A549 (cell line): ENCODE data around the gene TMEM131. TPM values are rescaled to one million over a fixed set of nuclear protein-coding genes. Genes with fewer than 3 reads are reported as not detected.

ENCODE experiments used
- ATAC-seq, 2 experiments: fragments of 200-7000 bp in 1 of 2; fragments of >200 bp in 1 of 2; cut with Nextera tagmentation in 1 of 2; cut with Tn5 transposase in 1 of 2; 3 replicates each; pipeline versions ENCODE4 v1.8.0 to v1.9.1; 2018 to 2020; ENCODE audit warnings: mild to moderate bottlenecking in 1 of 2, moderate library complexity in 1 of 2
- CTCF ChIA-PET: fragments of 300-600 bp; sonication (Branson Sonifier 250); formaldehyde crosslinking; extraction: SDS; loops from one replicate; lab custom pipeline; 2021; ENCODE audit warnings: antibody characterized with exemption, inconsistent platforms; lab: Yijun Ruan, JAX
- POLR2A ChIA-PET: fragments of 350-600 bp; formaldehyde crosslinking; extraction: SDS; loops from one replicate; lab custom pipeline; 2021; ENCODE audit warnings: antibody characterized with exemption, inconsistent platforms; lab: Yijun Ruan, JAX
- DNase-seq, 2 experiments: peaks; one replicate each; pipeline versions ENCODE4 v3.0.0 to v3.0.0-alpha.2; 2011 to 2016; ENCODE audit warnings: low read depth in 1 of 2, low spot score in 1 of 2
- FAIRE-seq: peaks from 2 replicates; lab custom pipeline; 2011; peaks lifted over from hg19 to GRCh38; lab: Jason Lieb, UNC
- H3K27ac ChIP-seq, 2 experiments: fragments of >200 bp; sonication (Bioruptor Twin); formaldehyde crosslinking; 3 replicates each; pipeline ENCODE4 v1.5.1; 2016 to 2017
- H3K4me1 ChIP-seq: fragments of >200 bp; sonication (Bioruptor Twin); formaldehyde crosslinking; 3 replicates; pipeline ENCODE4 v1.6.1; 2016
- H3K4me2 ChIP-seq: fragments of >200 bp; sonication (Bioruptor Twin); formaldehyde crosslinking; 3 replicates; pipeline ENCODE4 v1.6.1; 2016
- H3K4me3 ChIP-seq: fragments of >200 bp; sonication (Bioruptor Twin); formaldehyde crosslinking; 3 replicates; pipeline ENCODE4 v1.5.1; 2016
- H3K9me3 ChIP-seq: fragments of >200 bp; sonication (Bioruptor Twin); formaldehyde crosslinking; 3 replicates; pipeline ENCODE4 v1.6.1; 2016
- BCL3 ChIP-seq: fragments of >200 bp; sonication (Bioruptor Twin); formaldehyde crosslinking; IDR thresholded peaks from 3 replicates; pipeline ENCODE4 v1.6.1; 2016
- CEBPB ChIP-seq, 2 experiments: fragments of >200 bp in 1 of 2; sonication (Bioruptor Twin) in 1 of 2; formaldehyde crosslinking in 1 of 2; IDR thresholded peaks; 2 replicates each; pipeline ENCODE4 v1.6.1; 2012 to 2016
- CHD2 ChIP-seq: fragments of 150-350 bp; IDR thresholded peaks from 2 replicates; pipeline ENCODE4 v1.6.1; 2014; ENCODE audit warnings: low read length; ENCODE audit not compliant: partially characterized antibody
- CHD4 ChIP-seq: fragments of 200-600 bp; sonication (generic); IDR thresholded peaks from 2 replicates; pipeline ENCODE4 v1.6.1; 2016; ENCODE audit warnings: antibody characterized with exemption, mild to moderate bottlenecking, borderline replicate concordance
- EHMT2 ChIP-seq: fragments of 200-600 bp; sonication (generic); IDR thresholded peaks from 2 replicates; pipeline ENCODE4 v1.6.1; 2016; ENCODE audit warnings: antibody characterized with exemption, low read depth, mild to moderate bottlenecking, moderate library complexity
- EP300 ChIP-seq, 2 experiments: fragments of >200 bp; sonication (Bioruptor Twin); formaldehyde crosslinking; IDR thresholded peaks; 2 replicates in 1 of 2; 3 replicates in 1 of 2; pipeline ENCODE4 v1.6.1; 2016 to 2017
- FOSL2 ChIP-seq, 2 experiments: fragments of 450-650 bp in 1 of 2; fragments of >200 bp in 1 of 2; sonication (Bioruptor Twin) in 1 of 2; formaldehyde crosslinking; IDR thresholded peaks; 2 replicates each; pipeline versions ENCODE4 v1.5.0 to v1.6.1; 2016 to 2020; ENCODE audit warnings: mild to moderate bottlenecking in 1 of 2, moderate library complexity in 1 of 2
- FOXS1 ChIP-seq: fragments of 250-450 bp; sonication (Bioruptor Pico); IDR thresholded peaks from 2 replicates; pipeline ENCODE4 v1.5.0; 2020; ENCODE audit warnings: mild to moderate bottlenecking, moderate library complexity
- GATA3 ChIP-seq: IDR thresholded peaks from 2 replicates; pipeline ENCODE4 v1.6.1; 2012; ENCODE audit warnings: borderline replicate concordance
- HEYL ChIP-seq: fragments of 250-450 bp; sonication (Bioruptor Pico); IDR thresholded peaks from 2 replicates; pipeline ENCODE4 v1.8.0; 2021; ENCODE audit warnings: mild to moderate bottlenecking, moderate library complexity
- HMGXB4 ChIP-seq: fragments of 250-450 bp; sonication (Bioruptor Pico); IDR thresholded peaks from 2 replicates; pipeline ENCODE4 v1.5.0; 2021; ENCODE audit warnings: mild to moderate bottlenecking, moderate library complexity, borderline replicate concordance
- HOXA7 ChIP-seq: fragments of 250-450 bp; sonication (Bioruptor Pico); IDR thresholded peaks from 2 replicates; pipeline ENCODE4 v1.5.0; 2020; ENCODE audit warnings: mild to moderate bottlenecking, moderate library complexity
- HOXB13 ChIP-seq: fragments of 250-450 bp; sonication (Bioruptor Pico); IDR thresholded peaks from 2 replicates; pipeline ENCODE4 v1.5.0; 2020; ENCODE audit warnings: low read depth, mild to moderate bottlenecking, moderate library complexity
- KDM1A ChIP-seq: fragments of 200-600 bp; sonication (generic); IDR thresholded peaks from 2 replicates; pipeline ENCODE4 v1.6.1; 2016; ENCODE audit warnings: low read depth, mild to moderate bottlenecking
- MAFK ChIP-seq: fragments of 450-650 bp; IDR thresholded peaks from 2 replicates; pipeline ENCODE4 v1.6.1; 2014; ENCODE audit not compliant: partially characterized antibody
- MAX ChIP-seq: IDR thresholded peaks from 2 replicates; pipeline ENCODE4 v1.6.1; 2012
- MAZ ChIP-seq: fragments of 150-350 bp; IDR thresholded peaks from 2 replicates; pipeline ENCODE4 v1.6.1; 2014; ENCODE audit warnings: antibody characterized with exemption, low read depth, low read length, borderline replicate concordance
- NPAS2 ChIP-seq: fragments of 250-450 bp; sonication (Bioruptor Pico); IDR thresholded peaks from 2 replicates; pipeline ENCODE4 v1.8.0; 2022; ENCODE audit warnings: mild to moderate bottlenecking, moderate library complexity, borderline replicate concordance
- NR3C1 ChIP-seq: fragments of >200 bp; sonication (Bioruptor Twin); formaldehyde crosslinking; IDR thresholded peaks from 3 replicates; pipeline ENCODE4 v1.6.1; 2017
- POLR2A ChIP-seq: IDR thresholded peaks from 2 replicates; pipeline ENCODE4 v1.6.1; 2012; ENCODE audit warnings: mild to moderate bottlenecking, low read length
- RARB ChIP-seq: fragments of 250-450 bp; sonication (Bioruptor Pico); IDR thresholded peaks from 2 replicates; pipeline ENCODE4 v1.8.0; 2021; ENCODE audit warnings: mild to moderate bottlenecking, moderate library complexity
- RCOR1 ChIP-seq: fragments of 150-350 bp; IDR thresholded peaks from 2 replicates; pipeline ENCODE4 v1.6.1; 2014; ENCODE audit warnings: antibody characterized with exemption, low read length, low read depth
- REST ChIP-seq: fragments of 200-600 bp; sonication (generic); IDR thresholded peaks from 2 replicates; pipeline ENCODE4 v1.6.1; 2016; ENCODE audit warnings: antibody characterized with exemption, mild to moderate bottlenecking, moderate library complexity
- SMC3 ChIP-seq: fragments of >200 bp; sonication (Bioruptor Twin); formaldehyde crosslinking; IDR thresholded peaks from 3 replicates; pipeline ENCODE4 v1.6.1; 2018; ENCODE audit warnings: inconsistent platforms
- ZSCAN20 ChIP-seq: fragments of 250-450 bp; sonication (Bioruptor Pico); IDR thresholded peaks from 2 replicates; pipeline ENCODE4 v1.8.0; 2022; ENCODE audit warnings: mild to moderate bottlenecking, moderate library complexity
- WGBS: methylation state at CpG from one replicate; pipeline ENCODE4 v1.1.6; 2017; ENCODE audit errors: missing lambda C conversion rate; 5-methylcytosine and 5-hydroxymethylcytosine counted together
- polyA plus RNA-seq, 4 experiments: library from polyadenylated mRNA; depleted of rRNA in 3 of 4; stranded (reverse); fragments of >200 nt; fragmentation: RNase III in 1 of 4; extraction: RNeasy Plus Mini Kit Qiagen cat#74134 plus additional on column Dnase treatment in 1 of 4; gene quantifications; 2 replicates in 3 of 4; 3 replicates in 1 of 4; pipeline ENCODE4 v1.2.3, GENCODE V29; 2011 to 2017
- TF ChIP-seq, protein P1 (sequence below): fragments of 450-650 bp; IDR thresholded peaks from 2 replicates; pipeline ENCODE4 v1.6.1; 2014; ENCODE audit warnings: antibody characterized with exemption

Gene TMEM131
- polyA plus RNA-seq, 2 of the 4 experiments (the other 2 are of a cell fraction): 14.5 to 21.8 TPM

GRCh38 chr2:97982621-97983020, 13.1 kb downstream of the TMEM131 start:
- CTCF ChIA-PET: no interaction called here
- Histone ChIP-seq H3K4me1 (no peaks in the 10 kb centered on the region), H3K9me3 (peaks cover 11% of the 10 kb centered on the region; the same call in 1 of the 3 replicates), H3K27ac (no peak overlapping the region), H3K4me2 (no peak overlapping the region), H3K4me3 (no peak overlapping the region)
- DNase-seq (no peak), FAIRE-seq (no peak), ATAC-seq (no peak)
- POLR2A ChIA-PET: no interaction called here
- no peak for TF ChIP-seq REST
- no peak for TF ChIP-seq CEBPB (IDR thresholded peaks at IDR 0.05)
- no peak for TF ChIP-seq FOXS1 (CRISPR knock-in tag)
- TF ChIP-seq SMC3: no peak
- no peak for TF ChIP-seq EHMT2
- no peak for TF ChIP-seq FOSL2 (IDR thresholded peaks at IDR 0.05)
- TF ChIP-seq FOSL2 (CRISPR knock-in tag; IDR thresholded peaks at IDR 0.05): no peak
- TF ChIP-seq MAZ: no peak
- TF ChIP-seq HOXB13: no peak
- TF ChIP-seq CHD2: no peak
- TF ChIP-seq EP300 (IDR thresholded peaks at IDR 0.05): no peak
- TF ChIP-seq HEYL (CRISPR knock-in tag): no peak
- no peak for TF ChIP-seq GATA3
- no peak for TF ChIP-seq NR3C1
- TF ChIP-seq MAFK: no peak
- TF ChIP-seq, protein P1, sequence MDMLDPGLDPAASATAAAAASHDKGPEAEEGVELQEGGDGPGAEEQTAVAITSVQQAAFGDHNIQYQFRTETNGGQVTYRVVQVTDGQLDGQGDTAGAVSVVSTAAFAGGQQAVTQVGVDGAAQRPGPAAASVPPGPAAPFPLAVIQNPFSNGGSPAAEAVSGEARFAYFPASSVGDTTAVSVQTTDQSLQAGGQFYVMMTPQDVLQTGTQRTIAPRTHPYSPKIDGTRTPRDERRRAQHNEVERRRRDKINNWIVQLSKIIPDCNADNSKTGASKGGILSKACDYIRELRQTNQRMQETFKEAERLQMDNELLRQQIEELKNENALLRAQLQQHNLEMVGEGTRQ: no peak
- TF ChIP-seq BCL3: no peak
- no peak for TF ChIP-seq MAX
- TF ChIP-seq CHD4: no peak
- no peak for TF ChIP-seq ZSCAN20 (CRISPR knock-in tag)
- TF ChIP-seq RARB (CRISPR knock-in tag): no peak

- Histone ChIP-seq H3K27ac (no peak overlapping the region), H3K9me3 (peaks cover 7% of the 10 kb centered on the region; the same call in 1 of the 3 replicates), H3K4me2 (no peak overlapping the region), H3K4me3 (no peak overlapping the region), H3K4me1 (no peaks in the 10 kb centered on the region)
- 90% methylated on average over 5 of the region's 5 CpGs for WGBS
- DNase-seq: no peak
- ChIA-PET POLR2A (no interaction called here), CTCF (no interaction called here)
- no peak for FAIRE-seq
- no peak for ATAC-seq
- no peak for TF ChIP-seq KDM1A
- TF ChIP-seq NPAS2 (CRISPR knock-in tag): no peak
- TF ChIP-seq HMGXB4 (CRISPR knock-in tag): no peak
- no peak for TF ChIP-seq HOXA7 (CRISPR knock-in tag)
- TF ChIP-seq EP300 (IDR thresholded peaks at IDR 0.05): no peak
- no peak for TF ChIP-seq HOXB13
- TF ChIP-seq POLR2A: no peak
- TF ChIP-seq RCOR1: no peak
- TF ChIP-seq REST: no peak
Measured at GRCh38 chr2:97981961-97982360, 13.8 kb downstream of the TMEM131 start.
